ENCODE measurements around the gene PITRM1.
A peak's percentile ranks its signal among the peaks of the same experiment; 100 is the strongest.
"Not testable (repeated sequence)": the region's sequence is repeated elsewhere in the genome, so short reads cannot be mapped to it uniquely, and the experiment has no call there.

Gene PITRM1

GRCh38 chr10:3172446-3173170 lies at the start of gene PITRM1:
Gene PITRM1, minus strand, starts transcription at chr10:3172782. Its CDS starts 10 bp downstream, at chr10:3172772.
- DNase-seq = peak; percentile 96

- DNase-seq = no peak
Observed at GRCh38 chr10:3222068-3222467, 49.5 kb upstream of the PITRM1 start.

- DNase-seq = not testable (repeated sequence)
Observed at GRCh38 chr10:3221601-3222000, 49.0 kb upstream of the PITRM1 start.

GRCh38 chr10:3220853-3221252 lies 48.3 kb upstream of the PITRM1 start:
- DNase-seq = no peak

GRCh38 chr10:3219021-3219628 lies 46.5 kb upstream of the PITRM1 start:
- not testable (repeated sequence) for DNase-seq

- no peak for DNase-seq
Observed at GRCh38 chr10:3217853-3218252, 45.3 kb upstream of the PITRM1 start.

- peak; percentile 59 for DNase-seq
Observed at GRCh38 chr10:3217301-3217700, 44.7 kb upstream of the PITRM1 start.

- no peak for DNase-seq
Observed at GRCh38 chr10:3215153-3215775, 42.7 kb upstream of the PITRM1 start.

GRCh38 chr10:3213758-3214515 lies 41.4 kb upstream of the PITRM1 start:
- no peak for DNase-seq

- DNase-seq = no peak
Observed at GRCh38 chr10:3213208-3213607, 40.6 kb upstream of the PITRM1 start.

GRCh38 chr10:3210251-3210877 lies 37.8 kb upstream of the PITRM1 start:
- DNase-seq = no peak

- no peak for DNase-seq
Observed at GRCh38 chr10:3208481-3209406, 36.2 kb upstream of the PITRM1 start.

- no peak for DNase-seq
Observed at GRCh38 chr10:3207351-3207750, 34.8 kb upstream of the PITRM1 start.

GRCh38 chr10:3206511-3207157 lies 34.1 kb upstream of the PITRM1 start:
- DNase-seq = no peak

GRCh38 chr10:3203972-3204371 lies 31.4 kb upstream of the PITRM1 start:
- no peak for DNase-seq

GRCh38 chr10:3203016-3203811 lies 30.6 kb upstream of the PITRM1 start:
- no peak for DNase-seq

GRCh38 chr10:3201796-3202195 lies 29.2 kb upstream of the PITRM1 start:
- DNase-seq = peak; percentile 47

- no peak for DNase-seq
Observed at GRCh38 chr10:3199488-3199887, 26.9 kb upstream of the PITRM1 start.

GRCh38 chr10:3198900-3199299 lies 26.3 kb upstream of the PITRM1 start:
- no peak for DNase-seq

- peak; percentile 12 for DNase-seq
Observed at GRCh38 chr10:3197348-3198003, 24.9 kb upstream of the PITRM1 start.
